GM12801 (cell line): ENCODE measurements around the gene TERF2IP.

ENCODE experiments used
- CTCF ChIP-seq: IDR thresholded peaks from one replicate; pipeline ENCODE4 v1.5.1; 2011; ENCODE audit warnings: control low read depth; ENCODE audit not compliant: insufficient read length; ENCODE audit errors: extremely low read depth

Gene TERF2IP

GRCh38 chr16:75616521-75617010, 31.0 kb upstream of the TERF2IP start:
- TF ChIP-seq CTCF: no peak

- no peak for TF ChIP-seq CTCF
These were observed 30.5 kb upstream of the TERF2IP start for GRCh38 chr16:75617121-75617520.

- no peak for TF ChIP-seq CTCF
These were observed 28.8 kb upstream of the TERF2IP start for GRCh38 chr16:75618780-75619179.

DNA sequence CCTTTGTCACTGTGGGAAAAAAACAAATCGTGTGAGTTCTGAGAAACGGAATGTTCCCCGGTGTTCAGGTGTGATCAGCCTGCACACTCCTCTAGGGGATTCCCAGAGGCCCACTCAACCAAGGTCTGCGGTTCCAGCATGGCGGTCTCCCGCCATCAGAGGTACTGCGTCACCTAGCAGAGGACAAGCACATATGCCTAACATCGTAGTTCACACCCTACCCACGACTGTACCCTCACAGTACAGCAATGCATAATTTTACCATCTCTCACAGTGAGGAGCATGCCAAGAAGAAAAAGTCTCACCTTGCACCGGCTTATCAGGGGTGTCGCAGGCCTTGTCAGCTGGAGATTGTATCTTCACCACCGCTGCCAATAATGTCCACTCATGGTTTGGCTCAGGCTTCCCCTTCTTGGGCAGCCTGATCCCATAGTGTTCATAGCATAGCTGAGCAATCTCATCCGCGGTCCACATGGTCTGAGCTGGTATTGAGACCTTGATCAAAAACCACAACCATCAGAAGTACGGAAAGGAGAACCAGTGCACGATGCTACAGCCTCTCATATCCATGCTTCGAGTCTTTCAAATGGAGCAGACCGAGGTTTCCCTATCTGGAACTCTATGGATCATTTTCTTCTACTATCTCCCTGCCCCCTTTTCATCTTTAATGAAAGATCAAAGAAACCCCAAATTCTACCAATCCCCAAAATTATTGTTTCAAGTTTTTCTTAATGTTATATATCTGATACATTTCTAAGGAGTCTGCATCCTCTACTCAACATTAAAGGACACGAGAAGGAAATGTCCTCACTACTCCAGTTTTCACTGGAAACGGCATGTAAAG, 27.0 kb upstream of the TERF2IP start:
- TF ChIP-seq CTCF: no peak

DNA sequence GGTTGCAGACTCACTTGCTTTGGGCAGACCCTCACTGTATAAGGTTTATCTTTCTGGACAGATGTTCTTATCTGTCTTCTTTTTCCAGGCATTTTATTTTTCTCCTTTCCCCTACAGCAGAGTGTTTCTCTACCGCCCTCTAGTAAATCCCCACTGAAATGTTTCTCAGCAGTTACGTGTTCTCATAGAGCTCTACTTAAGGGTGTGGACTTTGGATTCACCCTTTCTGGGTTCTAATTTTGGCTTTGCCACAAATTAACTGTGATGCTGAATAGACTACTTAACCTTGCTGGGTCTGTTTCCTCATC, 26.4 kb upstream of the TERF2IP start:
- TF ChIP-seq CTCF: no peak

DNA sequence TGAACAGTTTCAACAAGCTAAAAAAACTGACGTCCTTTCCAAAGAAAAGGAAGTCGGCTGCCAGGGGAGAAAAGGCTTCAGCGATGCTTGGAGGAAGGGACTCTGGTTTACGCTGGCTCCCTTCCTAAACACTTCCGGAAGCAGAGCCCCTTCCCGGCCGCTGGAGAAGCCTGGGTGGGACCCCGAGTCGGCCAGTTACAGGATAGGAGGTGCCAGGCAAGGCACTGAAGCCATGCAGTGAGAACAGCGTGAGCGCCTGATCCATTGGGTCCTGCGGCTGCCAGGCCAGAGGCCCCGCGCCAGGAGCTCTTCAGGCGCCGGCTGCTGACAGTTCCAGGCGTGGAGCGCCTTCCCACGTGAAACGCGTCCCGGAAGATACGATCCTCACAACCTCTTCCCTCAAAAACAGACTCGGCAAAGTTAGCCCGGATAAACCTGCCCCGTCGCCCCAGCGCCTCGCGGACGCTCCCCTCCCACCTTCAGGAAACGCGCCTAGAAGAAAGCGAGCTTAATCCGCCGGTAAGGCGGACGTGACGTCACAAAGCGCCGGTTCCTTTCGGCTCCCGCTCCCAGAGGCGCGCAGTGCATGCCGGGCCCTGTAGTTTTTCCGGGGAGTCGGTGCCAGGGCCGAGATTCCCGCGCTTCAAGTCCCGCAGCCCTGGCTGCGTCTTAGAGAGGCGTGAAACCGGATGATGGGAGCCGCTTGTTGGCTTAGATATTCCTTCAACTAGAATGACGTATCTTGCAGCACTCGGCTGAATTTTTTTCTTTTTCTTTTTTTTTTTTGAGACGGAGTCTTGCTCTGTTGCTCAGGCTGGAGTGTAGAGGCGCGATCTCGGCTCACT, 24.6 kb upstream of the TERF2IP start, which contains the start of gene ADAT1:
Gene ADAT1, minus strand, starts transcription at position 521 of the 845 bp plus-strand sequence. CDS start 2,482 bp downstream, outside the sequence.
- TF ChIP-seq CTCF: no peak

- TF ChIP-seq CTCF: no peak
These were observed 22.6 kb upstream of the TERF2IP start for GRCh38 chr16:75624921-75625334.
